Fibroblast of lung (primary cell): ENCODE measurements around the gene KRTAP17-1. TPM values are rescaled to one million over a fixed set of nuclear protein-coding genes. Genes with fewer than 3 reads are reported as not detected.

ENCODE experiments used
- DNase-seq, 2 donors: peaks; one replicate each; pipeline versions ENCODE4 v3.0.0 to v3.0.0-alpha.2; 2010; ENCODE audit warnings: low read depth in 2 of 2
- H2AFZ ChIP-seq: 2 replicates; pipeline ENCODE4 v1.5.1; 2012; ENCODE audit warnings: low read length, control low read depth, inconsistent platforms
- H3K27ac ChIP-seq: 2 replicates; pipeline ENCODE4 v1.5.1; 2011; ENCODE audit warnings: low read length, control low read depth; ENCODE audit not compliant: insufficient read depth
- H3K27me3 ChIP-seq: 2 replicates; pipeline ENCODE4 v1.5.1; 2011; ENCODE audit warnings: mild to moderate bottlenecking, low read length; ENCODE audit not compliant: control insufficient read depth, insufficient read depth
- H3K36me3 ChIP-seq: 2 replicates; pipeline ENCODE4 v1.5.1; 2011; ENCODE audit warnings: low read length; ENCODE audit not compliant: control insufficient read depth, insufficient read depth
- H3K4me1 ChIP-seq: 2 replicates; pipeline ENCODE4 v1.5.1; 2011; ENCODE audit warnings: low read length; ENCODE audit not compliant: control insufficient read depth, insufficient read depth; ENCODE audit errors: extremely low read depth
- H3K4me2 ChIP-seq: 2 replicates; pipeline ENCODE4 v1.5.1; 2011; ENCODE audit warnings: low read length, control low read depth; ENCODE audit not compliant: insufficient read depth; ENCODE audit errors: extremely low read depth
- H3K4me3 ChIP-seq, 4 experiments: fragments of 200-600 bp in 1 of 4; sonication (generic) in 1 of 4; replicated peaks in 1 of 4; 2 replicates each; pipeline ENCODE4 v1.5.1; 2011 to 2016; ENCODE audit warnings: low read length in 4 of 4, low read depth in 3 of 4, mild to moderate bottlenecking in 3 of 4, control low read depth in 2 of 4, inconsistent platforms in 1 of 4, mixed read lengths in 1 of 4; ENCODE audit not compliant: insufficient read depth in 1 of 4; ENCODE audit errors: control extremely low read depth in 1 of 4
- H3K79me2 ChIP-seq: 2 replicates; pipeline ENCODE4 v1.5.1; 2012; ENCODE audit warnings: mild to moderate bottlenecking, low read length, inconsistent platforms; ENCODE audit not compliant: control insufficient read depth, insufficient read depth
- H3K9ac ChIP-seq: 2 replicates; pipeline ENCODE4 v1.5.1; 2011; ENCODE audit warnings: mild to moderate bottlenecking, low read length, control low read depth; ENCODE audit not compliant: insufficient read depth
- H3K9me3 ChIP-seq: 2 replicates; pipeline ENCODE4 v1.5.1; 2012; ENCODE audit warnings: low read depth, low read length; ENCODE audit not compliant: control insufficient read depth, insufficient read depth
- H4K20me1 ChIP-seq: 2 replicates; pipeline ENCODE4 v1.5.1; 2011; ENCODE audit warnings: low read length; ENCODE audit not compliant: control insufficient read depth, insufficient read depth; ENCODE audit errors: extremely low read depth
- CTCF ChIP-seq, 2 donors: IDR thresholded peaks in 1 of 2; conservative IDR thresholded peaks in 1 of 2; 1 replicate in 1 of 2; 2 replicates in 1 of 2; pipeline ENCODE4 v1.5.1; 2011 to 2012; ENCODE audit warnings: low read length in 2 of 2, control low read depth in 1 of 2, inconsistent platforms in 1 of 2, low read depth in 1 of 2, mild to moderate bottlenecking in 1 of 2
- EZH2 ChIP-seq: IDR thresholded peaks from 2 replicates; pipeline ENCODE4 v1.5.1; 2012; ENCODE audit warnings: low read length, control low read depth, mild to moderate bottlenecking; ENCODE audit errors: missing control alignments
- polyA plus RNA-seq, 2 donors: library from polyadenylated mRNA; depleted of rRNA in 1 of 2; stranded (reverse) in 1 of 2; unstranded in 1 of 2; fragments of >200 nt; gene quantifications; 2 replicates each; pipeline ENCODE4 v1.2.1, GENCODE V29; 2011 to 2012; ENCODE audit warnings: missing spikeins in 1 of 2
- total RNA-seq: library from RNA; depleted of rRNA; stranded (reverse); fragments of >200 nt; gene quantifications from 2 replicates; pipeline ENCODE4 v1.2.1, GENCODE V29; 2014

Gene KRTAP17-1
- total and polyA plus RNA-seq, 2 donors (not counting 1 experiment from before 2014, with no cell fraction given): not detected

GRCh38 chr17:41298458-41299135, 16.9 kb downstream of the KRTAP17-1 start:
- Histone ChIP-seq H3K27me3 (peaks cover 10% of the 10 kb centered on the region), H2AFZ (no peak overlapping the region), H3K9ac (no peak overlapping the region), H3K27ac (no peak overlapping the region), H3K79me2 (no peaks in the 10 kb centered on the region), H3K4me2 (no peak overlapping the region), H3K4me1 (no peaks in the 10 kb centered on the region), H4K20me1 (no peaks in the 10 kb centered on the region), H3K36me3 (no peaks in the 10 kb centered on the region), H3K4me3 (no peak overlapping the region), H3K9me3 (no peaks in the 10 kb centered on the region)
- TF ChIP-seq EZH2 (no peak), CTCF (conservative IDR thresholded peaks at IDR 0.05 in 1 of 2, IDR thresholded peaks at IDR 0.05 in 1 of 2; ENCODE audit: low read depth in 1 of 2, low read length in 2 of 2) (no peak)
- no peak for DNase-seq

GRCh38 chr17:41296846-41297245, 18.7 kb downstream of the KRTAP17-1 start:
- Histone ChIP-seq H3K36me3 (no peaks in the 10 kb centered on the region), H3K9me3 (no peaks in the 10 kb centered on the region), H3K4me2 (no peak overlapping the region), H4K20me1 (no peaks in the 10 kb centered on the region), H2AFZ (no peak overlapping the region), H3K9ac (no peak overlapping the region), H3K4me3 (no peak overlapping the region), H3K79me2 (no peaks in the 10 kb centered on the region), H3K4me1 (no peaks in the 10 kb centered on the region), H3K27me3 (no peaks in the 10 kb centered on the region), H3K27ac (no peak overlapping the region)
- no peak for DNase-seq
- TF ChIP-seq EZH2 (no peak), CTCF (conservative IDR thresholded peaks at IDR 0.05 in 1 of 2, IDR thresholded peaks at IDR 0.05 in 1 of 2; ENCODE audit: low read depth in 1 of 2, low read length in 2 of 2) (no peak)

- no peak overlapping the region for H3K4me2 ChIP-seq
- TF ChIP-seq CTCF (conservative IDR thresholded peaks at IDR 0.05 in 1 of 2, IDR thresholded peaks at IDR 0.05 in 1 of 2; ENCODE audit: low read depth in 1 of 2, low read length in 2 of 2) (no peak), EZH2 (no peak)
- H3K36me3 ChIP-seq: no peaks in the 10 kb centered on the region
- H3K9me3 ChIP-seq: no peaks in the 10 kb centered on the region
- H3K27me3 ChIP-seq: no peaks in the 10 kb centered on the region
- no peak overlapping the region for H3K4me3 ChIP-seq
- H3K27ac ChIP-seq: no peak overlapping the region
- no peak for DNase-seq
- no peak overlapping the region for H3K9ac ChIP-seq
- H3K4me1 ChIP-seq: no peaks in the 10 kb centered on the region
- H4K20me1 ChIP-seq: no peaks in the 10 kb centered on the region
- H3K79me2 ChIP-seq: no peaks in the 10 kb centered on the region
- H2AFZ ChIP-seq: no peak overlapping the region
Observed at GRCh38 chr17:41294016-41294415, 21.5 kb downstream of the KRTAP17-1 start.
